ENCODE data around the gene DKK2.

GRCh38 chr4:106893903-106894302 lies 142.2 kb downstream of the DKK2 start:
- TF ChIP-seq POLR2A (IDR thresholded peaks at IDR 0.05; ENCODE audit: low read length) (no peak), GATA1 (IDR thresholded peaks at IDR 0.05; ENCODE audit: low read depth, low read length) (no peak)

Measured in erythroblast (primary cell).